ENCODE measurements around the gene CEACAM1.
"Not testable (repeated sequence)": the region's sequence is repeated elsewhere in the genome, so short reads cannot be mapped to it uniquely, and the experiment has no call there.

The CEACAM1 gene

DNA sequence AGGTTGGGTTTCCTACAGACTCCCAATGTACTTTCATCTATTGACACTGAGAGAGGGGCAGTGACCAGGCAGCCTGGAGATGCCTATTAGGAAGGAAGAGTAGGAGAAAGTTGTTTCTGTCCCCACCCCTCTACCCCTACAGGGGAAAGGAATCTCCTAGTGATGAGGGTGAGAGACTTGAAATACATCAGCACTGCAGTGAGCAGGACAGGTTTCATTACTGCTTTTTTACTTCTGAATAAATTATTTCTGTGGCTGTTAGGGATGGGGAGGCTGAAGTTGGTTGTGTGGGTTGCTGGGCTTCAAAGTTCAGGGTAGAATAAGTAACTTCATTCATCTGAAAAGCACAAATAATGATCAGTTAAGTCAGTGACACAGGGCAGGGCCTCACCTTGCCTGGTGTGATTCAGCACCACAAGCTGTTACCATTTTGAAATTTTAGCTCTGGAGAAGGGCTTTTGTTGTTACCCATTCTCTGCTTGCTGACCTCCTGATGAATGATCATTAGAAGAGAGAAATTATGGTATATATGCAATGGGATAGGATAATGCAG is 19.3 kb downstream of the CEACAM1 start:
- DNase-seq = no peak

DNA sequence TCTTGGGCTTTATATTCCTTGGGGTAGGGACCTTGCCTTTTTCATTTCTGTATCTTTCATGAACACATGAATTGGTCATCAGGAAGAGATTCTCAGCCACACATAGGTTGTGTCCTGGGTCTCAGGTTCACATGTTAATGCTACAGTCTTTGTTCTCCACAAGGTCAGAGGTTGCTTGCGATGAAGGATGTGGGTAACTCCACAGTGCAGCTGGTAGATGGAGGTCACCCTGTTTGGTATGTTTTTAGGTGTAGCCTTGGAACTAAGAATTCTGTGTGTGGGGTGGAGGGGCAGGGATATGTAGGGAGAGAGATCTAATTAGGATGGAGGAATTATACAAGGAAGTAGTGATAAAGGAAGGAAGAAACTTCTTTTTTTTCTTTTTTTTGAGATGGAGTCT is 23.2 kb downstream of the CEACAM1 start:
- DNase-seq = no peak

DNA sequence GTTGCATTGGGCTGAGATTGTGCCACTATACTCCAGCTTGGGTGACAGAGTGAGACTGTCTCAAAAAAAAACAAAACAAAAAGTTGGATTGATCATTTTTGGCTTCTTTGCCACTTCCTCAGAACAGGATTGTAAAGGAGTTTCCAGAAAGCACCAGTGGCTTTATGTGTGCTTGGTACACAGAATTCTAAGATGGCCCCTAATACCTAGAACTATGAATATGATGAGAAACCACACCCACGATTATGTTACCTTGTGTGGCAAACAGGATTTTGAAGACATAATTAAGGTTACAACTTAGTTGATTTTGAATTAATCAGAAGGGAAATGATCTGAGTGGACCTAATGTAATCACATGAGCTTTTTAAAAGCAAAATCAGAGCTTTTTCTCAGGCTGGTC is 26.5 kb downstream of the CEACAM1 start:
- no peak for DNase-seq

DNA sequence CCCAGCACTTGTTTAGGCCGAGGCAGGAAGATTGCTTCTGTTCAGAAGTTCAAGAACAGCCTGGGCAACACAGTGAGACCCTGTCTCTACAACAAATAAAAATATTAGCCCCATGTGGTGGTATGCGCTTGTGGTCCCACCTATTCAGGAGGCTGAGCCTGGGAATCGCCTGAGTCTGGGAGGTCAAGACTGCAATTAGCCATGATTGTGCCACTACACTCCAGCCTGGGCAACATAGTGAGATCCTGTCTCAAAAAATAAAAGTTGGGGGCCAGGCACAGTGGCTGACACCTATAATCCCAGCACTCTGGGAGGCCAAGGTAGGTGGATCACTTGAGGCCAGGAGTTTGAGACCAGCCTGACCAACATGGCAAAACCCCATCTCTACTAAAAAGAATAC is 27.0 kb downstream of the CEACAM1 start:
- DNase-seq = not testable (repeated sequence)

DNA sequence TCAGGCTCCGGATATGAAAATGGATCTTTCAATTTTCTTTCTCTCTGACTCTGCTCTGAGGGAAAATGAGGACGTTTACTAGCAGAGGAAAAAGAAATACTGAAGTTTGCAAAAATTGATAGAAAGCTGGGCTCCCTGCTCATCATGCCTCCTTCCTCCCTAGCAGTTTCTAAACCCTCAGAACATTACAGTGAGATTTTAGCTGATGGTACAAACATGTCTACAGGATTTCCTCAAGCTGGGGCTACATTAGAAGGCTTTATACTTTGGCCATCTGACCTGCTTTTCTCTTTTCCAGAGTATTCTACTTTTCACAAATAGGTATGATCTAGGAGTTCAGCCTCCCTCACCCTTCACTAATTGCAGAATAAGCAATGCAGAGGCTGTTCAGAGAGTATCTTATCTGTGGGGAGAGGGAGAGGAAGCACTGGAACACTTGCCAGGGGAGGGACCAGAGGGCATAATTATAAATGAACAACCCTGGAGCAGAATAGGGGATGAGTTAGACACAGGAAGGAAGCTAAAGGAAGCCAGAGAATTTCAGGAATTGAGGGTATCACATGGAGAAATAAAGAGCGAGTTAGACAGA is 30.0 kb downstream of the CEACAM1 start:
- no peak for DNase-seq

DNA sequence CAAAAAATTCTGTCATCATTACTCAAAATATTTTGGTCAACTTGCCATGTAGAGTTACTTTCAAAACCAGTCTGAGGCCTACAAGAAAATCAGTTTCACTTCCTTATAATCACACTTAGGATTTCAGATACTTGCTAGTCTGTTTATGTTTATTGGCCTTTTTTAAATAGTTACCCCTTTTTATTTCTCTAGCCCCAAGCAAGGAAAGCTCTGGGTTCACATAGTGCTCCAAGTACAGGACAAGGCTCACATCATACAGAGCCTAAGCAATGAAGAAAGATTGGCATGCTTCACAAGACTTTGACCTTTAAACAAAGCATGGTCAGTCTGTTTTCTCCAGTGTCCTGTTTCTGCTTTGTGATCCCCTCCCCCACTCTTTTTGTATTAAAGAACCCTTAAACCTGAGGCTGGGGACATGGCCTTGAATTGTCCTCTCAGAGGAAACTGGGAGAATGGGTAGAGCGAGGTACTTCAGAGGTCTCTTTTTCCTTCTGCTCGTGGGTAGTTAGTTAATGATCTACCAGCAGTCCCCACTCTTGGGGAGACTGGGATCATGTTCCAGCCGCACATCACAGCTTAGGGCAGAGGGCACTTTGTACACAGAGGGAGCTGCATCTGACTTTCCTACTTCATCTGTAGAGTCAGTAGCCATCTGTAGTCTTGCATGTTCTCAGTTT is 30.7 kb downstream of the CEACAM1 start:
- no peak for DNase-seq

DNA sequence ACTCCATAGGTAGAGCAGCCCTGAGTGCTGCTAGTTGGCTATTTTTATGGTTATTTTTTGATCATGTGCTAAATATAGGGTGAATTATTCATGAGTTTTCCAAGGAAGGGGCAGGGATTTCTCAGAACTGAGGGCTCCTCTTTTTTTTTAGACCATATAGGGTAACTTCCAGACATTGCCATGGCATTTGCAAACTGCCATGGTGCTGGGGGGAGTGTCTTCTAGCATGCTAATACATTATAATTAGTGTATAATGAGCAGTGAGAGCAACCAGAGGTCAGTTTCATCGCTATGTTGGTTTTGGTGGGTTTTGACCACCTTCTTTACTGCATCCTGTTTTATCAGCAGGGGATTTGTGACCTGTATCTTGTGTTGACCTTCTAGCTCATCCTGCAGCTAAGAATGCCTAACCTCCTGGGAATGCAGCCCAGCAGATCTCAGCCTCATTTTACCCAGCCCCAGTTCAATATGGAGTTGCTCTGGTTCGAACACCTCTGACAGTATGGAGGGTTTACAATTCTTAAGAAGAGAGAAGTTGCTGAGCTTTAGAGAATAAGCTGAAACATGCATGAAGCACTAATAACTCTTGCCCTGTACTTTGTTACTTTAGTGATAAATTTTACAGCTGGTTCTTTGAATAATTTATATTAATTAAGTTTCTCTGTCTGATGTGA is 31.7 kb downstream of the CEACAM1 start:
- DNase-seq = no peak

DNA sequence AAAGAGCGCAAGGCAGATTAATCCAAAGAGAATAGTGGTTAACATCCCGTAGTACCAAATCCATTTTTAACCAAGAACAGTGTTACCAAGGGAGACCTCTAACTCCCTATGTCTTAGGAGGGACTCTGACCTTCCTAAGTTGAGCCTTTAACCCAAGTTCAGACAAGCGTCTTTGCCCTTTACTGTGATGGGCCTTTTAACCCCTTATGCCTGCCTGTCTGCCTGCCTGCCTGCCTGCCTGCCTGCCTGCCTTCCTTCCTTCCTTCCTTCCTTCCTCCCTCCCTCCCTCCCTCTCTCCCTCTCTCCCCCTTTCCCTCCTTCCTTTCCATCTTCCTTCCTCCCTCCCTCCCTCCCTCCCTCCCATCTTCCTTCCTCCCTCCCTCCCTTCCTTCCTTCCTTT is 32.6 kb downstream of the CEACAM1 start:
- no peak for DNase-seq

DNA sequence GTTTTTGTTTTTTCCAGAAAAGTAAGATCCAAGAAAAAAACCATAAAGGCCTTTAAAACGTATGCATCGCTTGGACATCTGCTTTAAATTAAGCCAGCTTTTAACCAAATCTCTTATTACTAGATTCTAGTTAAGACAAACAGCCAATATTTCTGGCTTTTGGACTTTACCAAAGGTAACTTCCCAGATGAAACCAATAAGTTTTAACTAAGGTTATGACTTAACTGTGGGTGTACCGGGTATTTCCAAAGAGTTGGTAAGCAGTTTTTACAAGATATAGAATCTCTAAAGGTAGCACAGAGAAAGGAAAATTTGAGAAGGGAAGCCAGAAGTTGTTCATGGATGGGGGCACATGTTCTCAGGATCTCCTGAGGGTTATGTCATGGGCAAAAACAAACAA is 34.0 kb downstream of the CEACAM1 start:
- no peak for DNase-seq

DNA sequence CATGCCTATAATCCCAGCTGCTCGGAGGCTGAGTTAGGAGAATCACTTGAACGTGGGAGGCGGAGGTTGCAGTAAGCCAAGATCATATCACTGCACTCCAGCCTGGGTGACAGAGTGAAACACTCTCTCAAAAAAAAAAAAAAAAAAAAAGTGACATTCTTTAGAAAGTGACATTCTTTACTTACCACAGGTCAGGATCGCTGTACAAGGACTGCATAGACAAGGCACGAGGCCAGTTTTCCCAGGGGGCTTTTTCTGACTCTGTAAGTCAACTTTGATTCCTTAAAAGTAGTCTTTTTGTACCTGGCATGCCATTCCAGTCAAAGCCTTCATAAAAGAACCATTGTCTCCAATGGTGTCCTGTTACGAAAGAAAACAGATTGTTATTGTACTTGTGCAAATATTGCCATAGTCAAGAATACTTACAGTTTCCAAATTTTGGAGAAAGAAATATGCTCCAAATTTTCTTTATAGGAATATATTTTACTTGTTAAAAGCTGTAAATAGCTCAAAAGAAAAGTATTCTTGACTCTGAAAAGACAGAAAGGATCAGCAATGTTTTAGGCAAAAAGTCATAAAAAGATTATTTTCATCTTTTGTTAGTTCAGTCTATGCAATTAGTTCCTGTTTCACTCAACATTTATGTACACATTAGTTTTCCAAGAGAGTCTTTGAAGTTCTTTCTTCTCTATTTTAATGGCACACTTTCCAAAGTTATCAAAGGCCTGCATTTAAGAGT is 39.3 kb downstream of the CEACAM1 start:
- no peak for DNase-seq

DNA sequence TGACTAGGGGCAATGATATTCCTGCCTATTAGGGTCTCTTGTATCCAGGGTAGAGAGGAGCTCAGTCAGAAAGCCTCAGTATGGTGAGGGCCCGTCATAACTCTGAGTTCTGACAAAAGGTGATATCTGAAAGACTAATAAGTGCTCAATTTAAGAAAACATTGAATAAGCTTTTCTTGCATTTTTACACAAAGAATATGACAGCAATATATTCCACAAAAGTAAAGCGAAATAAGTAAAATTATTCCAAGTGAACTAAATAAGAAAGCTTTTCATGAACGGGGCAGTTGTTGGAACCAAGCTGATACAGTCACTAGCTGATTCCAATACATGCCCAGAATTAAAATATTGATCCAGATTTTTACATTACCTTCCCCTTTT is 40.5 kb downstream of the CEACAM1 start:
- no peak for DNase-seq

DNA sequence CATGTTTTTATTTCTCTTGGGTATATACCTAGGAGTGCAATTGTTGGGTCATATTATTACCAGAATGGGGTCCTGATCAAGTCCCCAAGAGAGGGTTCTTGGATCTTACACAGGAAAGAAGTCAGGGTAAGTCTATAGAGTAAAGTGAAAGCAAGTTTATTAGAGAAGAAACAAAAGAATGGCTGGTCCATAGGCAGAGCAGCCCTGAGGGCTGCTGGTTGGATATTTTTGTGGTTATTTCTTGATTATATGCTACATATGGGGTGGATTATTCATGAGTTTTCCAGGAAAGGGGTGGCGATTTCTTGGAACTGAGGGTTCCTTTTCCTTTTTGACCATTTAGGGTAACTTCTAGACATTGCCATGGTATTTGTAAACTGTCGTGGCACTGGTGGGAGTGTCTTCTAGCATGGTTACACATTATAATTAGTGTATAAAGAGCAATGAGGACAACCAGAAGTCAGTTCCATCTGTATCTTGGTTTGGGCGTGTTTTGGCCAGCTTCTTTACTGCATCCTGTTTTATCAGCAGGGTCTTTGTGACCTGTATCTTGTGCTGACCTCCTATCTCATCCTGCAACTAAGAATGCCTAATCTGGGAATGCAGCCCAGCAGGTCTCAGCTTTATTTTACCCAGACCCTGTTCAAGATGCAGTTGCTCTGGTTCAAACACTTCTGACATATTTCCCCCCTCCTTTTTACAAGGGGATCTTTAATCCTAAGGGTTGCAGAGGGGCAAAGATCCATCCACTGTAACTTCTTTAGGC is 41.1 kb downstream of the CEACAM1 start:
- no peak for DNase-seq

DNA sequence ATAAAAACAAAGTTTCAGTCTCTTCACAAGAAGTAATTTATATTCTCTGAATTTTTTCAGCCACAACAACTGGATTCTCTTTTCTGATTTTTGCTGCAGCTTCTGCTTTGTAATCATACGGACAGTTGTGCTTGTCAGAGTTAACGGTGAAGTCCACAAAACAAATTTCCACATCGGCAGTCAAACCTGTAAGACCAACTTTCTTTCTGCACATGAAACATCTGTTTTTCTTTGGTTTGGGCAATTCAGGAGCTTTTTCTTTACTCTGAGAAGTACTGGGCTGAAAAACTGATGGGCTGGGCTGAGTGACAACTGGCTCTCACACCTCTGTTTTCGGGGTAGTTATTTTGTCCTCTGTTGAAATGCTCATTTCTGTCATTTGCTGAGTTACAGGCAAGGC is 43.2 kb downstream of the CEACAM1 start:
- not testable (repeated sequence) for DNase-seq

DNA sequence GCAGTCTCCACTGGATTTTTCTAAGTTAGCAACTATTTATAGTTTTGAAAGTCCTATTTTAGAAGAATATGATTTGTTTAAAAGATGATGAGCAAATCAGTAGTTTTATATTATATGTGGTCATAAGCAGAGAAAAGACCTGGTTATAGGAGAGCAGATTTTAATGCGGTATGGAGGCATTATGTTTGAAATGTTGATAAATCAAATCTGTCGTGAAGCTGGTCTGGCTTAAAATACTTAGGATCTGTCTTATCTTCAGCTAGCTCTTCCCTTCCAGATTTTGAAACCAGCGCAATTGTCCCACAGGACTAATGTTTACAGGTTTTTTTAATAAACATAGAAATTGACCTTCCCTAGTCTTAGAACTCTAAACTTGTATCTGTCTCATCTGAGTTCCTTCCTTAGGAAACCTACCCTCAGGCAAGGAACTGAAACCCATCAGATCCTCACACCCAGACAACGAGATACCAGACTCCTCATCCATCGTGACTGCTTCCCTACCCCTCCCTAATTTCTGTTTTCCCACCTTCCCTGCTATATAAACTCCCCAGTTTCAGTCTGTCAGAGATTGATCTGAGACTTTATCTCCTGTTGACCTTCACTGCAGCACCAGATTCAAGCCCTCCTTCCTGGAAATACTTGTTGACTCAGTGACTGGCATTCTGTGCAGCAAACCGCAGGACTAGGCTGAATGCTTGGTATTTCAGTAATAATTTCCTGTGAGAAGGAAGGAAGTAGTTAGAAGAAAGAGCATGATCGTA is 47.8 kb downstream of the CEACAM1 start:
- DNase-seq = no peak

DNA sequence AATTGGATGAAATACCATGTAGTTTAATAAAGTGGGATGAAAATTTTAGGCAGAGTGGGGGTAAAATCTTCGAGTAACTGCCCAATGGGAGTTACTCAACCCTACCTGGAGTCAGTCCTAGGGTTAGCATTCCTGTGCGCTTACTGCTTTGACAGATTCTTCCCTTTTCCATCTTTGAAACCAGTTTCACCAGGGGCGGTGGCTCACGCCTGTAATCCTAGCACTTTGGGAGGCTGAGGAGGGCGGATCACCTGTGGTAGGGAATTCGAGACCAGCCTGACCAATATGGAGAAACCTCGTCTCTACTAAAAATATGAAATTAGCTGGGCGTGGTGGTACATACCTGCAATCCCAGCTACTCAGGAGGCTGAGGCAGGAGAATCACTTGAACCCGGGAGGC is 48.5 kb downstream of the CEACAM1 start:
- no peak for DNase-seq

DNA sequence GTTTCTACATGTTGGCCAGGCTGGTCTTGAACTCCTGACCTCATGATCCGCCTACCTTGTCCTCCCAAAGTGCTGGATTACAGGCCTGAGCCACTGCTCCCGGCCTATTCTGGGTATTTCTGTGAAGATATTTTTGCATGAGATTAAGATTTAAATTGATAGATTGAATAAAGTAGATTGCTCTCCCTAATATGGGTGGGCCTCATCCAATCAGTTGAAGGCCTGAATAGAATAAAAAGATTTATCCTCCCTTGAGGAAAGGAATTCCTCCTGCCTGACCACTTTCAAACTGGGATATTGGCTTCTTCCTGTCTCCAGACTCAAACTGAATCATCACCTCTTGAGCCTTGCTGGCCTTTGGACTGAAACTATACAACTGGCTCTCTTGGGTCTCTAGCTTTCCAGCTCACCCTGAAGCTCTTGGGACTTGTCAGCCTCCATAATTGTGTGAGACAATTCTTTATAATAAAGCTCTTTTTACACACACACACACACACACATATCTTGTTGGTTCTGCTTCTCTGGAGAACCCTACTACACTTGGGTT is 49.4 kb downstream of the CEACAM1 start:
- DNase-seq = no peak

DNA sequence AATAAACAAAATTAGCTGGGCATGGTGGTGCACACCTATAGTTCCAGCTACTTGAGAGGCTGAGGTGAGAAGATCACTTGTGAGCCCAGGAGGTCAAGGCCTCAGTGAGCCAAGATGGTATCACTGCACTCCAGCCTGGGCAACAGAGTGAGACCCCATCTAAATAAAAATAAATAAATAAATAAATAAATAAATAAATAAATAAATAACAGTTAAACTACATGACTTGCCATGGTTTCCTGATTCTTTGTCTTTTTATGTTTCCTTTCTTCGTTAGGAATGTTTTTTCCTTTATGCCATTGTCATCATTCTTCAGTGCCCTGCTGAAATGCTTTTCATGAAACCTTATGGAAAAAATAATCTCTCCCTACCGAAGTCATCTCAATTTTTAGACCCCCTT is 50.3 kb downstream of the CEACAM1 start:
- DNase-seq = no peak

DNA sequence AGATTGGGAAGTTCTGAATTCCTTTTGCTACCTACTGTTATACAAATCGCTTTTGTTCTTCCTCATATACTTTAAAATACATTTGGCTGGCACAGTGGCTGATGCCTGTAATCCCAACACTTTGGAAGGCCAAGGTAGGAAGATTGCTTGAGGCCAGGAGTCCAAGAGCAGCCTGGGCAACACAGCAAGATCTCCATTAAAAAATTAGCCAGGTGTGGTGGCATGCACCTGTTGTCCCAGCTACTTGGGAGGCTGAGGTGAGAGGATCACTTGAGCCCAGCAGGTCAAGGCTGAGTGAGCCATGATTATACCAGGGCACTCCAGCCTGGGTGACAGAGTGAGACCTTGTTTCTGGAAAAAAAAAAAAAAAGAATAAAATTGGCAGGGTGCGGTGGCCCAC is 51.2 kb downstream of the CEACAM1 start:
- DNase-seq = no peak

DNA sequence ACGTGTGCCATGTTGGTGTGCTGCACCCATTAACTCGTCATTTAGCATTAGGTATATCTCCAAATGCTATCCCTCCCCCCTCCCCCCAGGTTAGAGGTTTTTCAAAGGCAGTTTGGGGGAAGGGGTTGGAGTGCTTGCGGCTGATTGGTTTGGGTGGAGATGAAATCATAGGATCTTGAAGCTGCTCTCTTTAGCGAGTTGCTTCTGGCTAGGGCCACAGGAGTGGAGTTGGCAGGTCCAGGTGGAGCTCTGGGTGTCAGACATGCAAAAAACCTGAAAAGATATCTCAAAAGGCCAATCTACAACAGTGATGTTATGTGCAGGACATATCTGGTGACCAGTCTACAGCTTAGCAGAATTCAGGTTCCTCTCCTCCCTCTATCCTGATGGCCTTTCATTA is 52.9 kb downstream of the CEACAM1 start:
- no peak for DNase-seq

DNA sequence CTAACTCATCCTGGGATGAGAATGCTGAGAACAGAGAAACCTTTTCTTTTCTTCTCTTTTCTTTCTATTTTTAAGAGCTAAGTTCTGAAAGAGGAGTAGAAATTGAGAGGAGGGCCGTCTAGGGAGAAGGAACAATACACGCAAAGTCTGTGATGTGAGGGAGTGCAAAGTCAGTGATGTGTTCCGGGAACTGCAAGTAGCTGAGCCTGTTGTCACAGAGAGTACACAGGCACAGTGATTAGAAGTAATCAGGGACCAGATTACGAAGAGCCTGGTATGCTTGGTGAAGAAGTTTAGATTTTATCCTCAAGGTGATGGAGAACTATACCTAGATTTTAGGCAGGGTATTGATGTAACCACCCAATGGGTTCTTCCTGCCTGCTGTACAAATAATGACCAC is 53.5 kb downstream of the CEACAM1 start:
- DNase-seq = no peak

DNA sequence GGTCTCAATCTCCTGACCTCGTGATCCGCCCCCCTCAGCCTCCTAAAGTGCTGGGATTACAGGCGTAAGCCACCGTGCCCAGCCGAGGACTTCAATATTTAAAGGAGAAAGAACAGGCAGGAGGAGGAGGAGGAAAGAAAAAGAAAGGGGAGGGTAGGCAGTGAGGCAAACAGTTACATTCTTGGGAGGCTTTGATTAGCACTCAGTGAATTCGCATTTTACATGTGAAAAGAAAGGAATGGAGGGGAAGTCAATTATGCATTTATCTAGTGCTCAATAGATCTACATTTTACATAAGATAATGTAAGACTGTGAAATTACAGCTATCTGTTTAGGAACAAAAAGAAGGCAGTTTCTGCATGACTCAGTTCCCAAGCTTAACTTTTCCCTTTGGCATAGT is 54.6 kb downstream of the CEACAM1 start:
- DNase-seq = no peak

All from stimulated activated CD8-positive, alpha-beta memory T cell treated with anti-CD3 and anti-CD28 coated beads, Interleukin-4, amount 100 ng/mL, for 48 hours (primary cell).